HG03045 (cell line): ENCODE data around the gene COL9A3.

Experiments
- ATAC-seq: cut with Tn5 transposase; IDR thresholded peaks from one replicate; pipeline ENCODE4 v1.9.1; 2021; ENCODE audit warnings: mild to moderate bottlenecking, moderate library complexity; ENCODE audit not compliant: unreplicated experiment

Gene COL9A3

GRCh38 chr20:62890444-62890843, 73.6 kb downstream of the COL9A3 start:
- no peak for ATAC-seq
